GM18520 (cell line): ENCODE data around the gene LRRC36.

Source experiments
- ATAC-seq: cut with Tn5 transposase; IDR thresholded peaks from one replicate; pipeline ENCODE4 v1.9.1; 2021; ENCODE audit not compliant: unreplicated experiment

Gene LRRC36, protein sequence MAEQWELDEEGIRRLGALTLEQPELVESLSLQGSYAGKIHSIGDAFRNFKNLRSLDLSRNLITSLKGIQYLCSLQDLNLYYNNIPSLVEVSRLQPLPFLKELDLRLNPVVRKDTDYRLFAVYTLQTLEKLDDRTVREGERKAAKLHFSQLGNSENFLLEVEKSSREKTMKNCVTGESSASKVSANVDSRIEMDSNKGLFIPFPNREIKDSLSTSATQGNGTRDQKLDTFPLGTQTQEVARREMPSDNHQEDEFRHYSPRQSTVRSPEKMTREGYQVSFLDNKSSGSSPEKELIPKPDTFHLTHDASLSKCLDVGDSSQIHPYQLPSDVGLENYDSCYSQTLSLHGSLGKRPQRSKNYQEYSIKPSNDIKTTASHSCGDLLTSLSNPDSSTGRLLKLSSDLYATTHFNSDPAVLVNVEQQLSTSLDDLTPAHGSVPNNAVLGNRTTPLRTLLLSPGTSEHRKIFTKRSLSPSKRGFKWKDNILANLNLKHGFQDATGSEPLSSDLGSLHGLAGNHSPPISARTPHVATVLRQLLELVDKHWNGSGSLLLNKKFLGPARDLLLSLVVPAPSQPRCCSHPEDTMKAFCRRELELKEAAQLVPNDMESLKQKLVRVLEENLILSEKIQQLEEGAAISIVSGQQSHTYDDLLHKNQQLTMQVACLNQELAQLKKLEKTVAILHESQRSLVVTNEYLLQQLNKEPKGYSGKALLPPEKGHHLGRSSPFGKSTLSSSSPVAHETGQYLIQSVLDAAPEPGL

DNA sequence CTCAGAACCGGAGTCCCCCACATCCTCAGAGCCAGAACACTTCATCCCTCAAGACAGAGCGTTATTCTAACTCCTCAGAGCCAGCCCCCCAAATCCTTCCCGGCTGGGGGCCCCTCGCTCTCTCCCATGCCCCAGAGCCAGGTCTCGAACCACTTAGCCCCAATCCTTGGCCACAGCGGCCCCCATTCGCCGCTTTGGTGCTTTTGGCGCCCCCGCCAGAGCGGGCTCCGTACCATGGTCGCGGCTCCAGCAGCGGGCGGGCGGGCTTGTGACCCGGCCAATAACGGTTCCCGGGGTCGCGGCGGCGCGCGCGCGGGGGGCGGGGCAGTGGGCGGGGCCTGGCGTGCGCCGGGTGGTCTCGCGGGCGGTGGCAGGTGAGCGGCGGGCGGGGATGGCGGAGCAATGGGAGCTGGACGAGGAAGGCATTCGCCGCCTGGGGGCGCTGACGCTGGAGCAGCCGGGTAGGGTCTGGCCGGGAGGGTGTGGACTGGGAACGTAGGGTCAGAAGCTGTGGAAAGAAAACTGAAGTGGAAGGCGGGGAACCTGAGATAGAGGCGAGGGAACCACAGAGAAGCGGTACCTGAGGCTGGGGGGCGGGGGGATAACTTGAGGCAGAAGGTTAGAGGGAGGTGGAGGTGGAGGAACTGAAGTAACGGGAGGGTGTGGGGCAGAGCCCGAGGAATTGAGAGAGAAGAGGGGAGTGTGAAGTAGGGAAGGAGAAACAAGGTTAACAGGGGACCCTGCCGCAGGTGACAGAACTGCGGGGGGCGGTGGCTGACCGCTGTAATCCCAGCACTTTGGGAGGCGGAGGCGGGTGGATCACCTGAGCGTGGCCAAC, at the start of gene LRRC36, which contains the start of gene KCTD19:
Gene LRRC36 (plus strand): TSS at position 344 of the 838 bp plus-strand sequence. CDS start 48 bp downstream, at position 392.
Gene KCTD19 (minus strand): TSS at position 270 of the 838 bp plus-strand sequence. CDS start 34 bp downstream, at position 236.
- no peak for ATAC-seq

DNA sequence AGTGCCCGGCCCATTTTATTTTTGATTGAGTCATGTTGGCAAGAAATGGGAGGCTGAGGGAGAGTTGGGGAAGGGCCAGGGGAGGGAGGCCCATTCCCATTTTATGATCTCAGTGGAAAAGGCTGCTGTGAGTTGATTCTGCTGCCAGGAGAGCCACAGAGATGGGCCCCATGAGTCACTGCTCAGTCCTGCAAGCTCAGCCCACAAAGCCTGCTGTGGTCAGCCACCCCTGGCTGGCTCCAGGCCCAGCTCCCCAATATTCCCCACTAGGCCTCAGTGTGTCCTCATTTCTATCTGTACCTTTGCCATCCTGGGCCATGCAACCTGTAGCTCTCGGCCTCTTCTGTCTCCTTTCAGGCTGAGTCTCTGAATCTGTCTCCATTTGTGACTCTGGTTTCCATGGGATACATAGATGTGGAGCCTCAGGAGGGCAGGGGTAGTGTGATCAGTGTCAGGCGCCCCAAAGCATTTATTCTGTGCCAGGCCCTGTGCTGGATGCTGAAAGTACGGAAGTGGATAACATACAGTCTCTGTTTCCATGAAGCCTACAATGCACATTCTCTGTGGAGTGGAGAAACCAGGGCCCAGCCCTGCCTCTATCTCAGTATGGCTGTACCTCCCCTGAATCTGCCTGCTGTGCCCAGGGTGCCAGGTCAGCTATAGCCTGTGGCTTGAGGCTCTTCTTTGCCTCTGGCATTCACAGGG, 49.2 kb upstream of the LRRC36 start:
- ATAC-seq, result no peak

DNA sequence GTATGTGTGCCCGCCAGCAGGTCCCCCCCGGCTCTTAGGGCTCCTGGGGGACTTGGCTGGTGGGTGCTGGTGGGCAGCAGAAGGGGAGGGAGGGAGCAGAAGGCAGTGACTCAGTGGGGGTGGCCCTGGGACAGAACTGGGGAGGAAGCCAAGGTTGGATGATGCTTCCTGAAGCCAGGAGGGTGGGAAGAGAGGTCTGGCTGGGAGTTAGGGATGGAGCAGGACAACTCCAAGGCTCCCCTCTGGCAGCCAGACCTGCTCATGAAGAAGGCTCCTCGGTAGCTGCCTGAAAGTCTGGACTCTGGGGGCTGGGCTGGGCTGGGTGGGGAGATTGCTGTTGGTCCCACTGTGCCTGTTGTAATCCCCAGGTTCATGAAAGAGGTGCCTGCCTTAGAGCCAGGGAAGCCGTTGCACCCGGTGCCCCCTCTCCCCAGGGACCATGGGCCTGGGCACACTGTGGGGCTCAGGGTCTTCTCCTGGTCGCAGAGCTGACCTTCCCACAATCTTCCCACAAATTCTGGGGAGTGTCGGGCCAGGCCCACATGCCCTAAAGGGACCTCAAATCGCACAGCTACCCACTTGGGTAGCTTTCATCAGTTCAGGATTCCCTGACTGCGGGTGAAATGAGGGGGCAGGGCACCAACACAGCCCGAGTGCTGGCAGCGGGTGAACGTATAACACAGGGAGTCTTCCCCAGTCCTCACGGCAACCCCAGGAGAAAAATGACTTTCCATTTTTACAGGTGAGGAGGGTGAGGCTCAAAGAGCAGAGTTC, 48.4 kb upstream of the LRRC36 start:
- ATAC-seq, result no peak

DNA sequence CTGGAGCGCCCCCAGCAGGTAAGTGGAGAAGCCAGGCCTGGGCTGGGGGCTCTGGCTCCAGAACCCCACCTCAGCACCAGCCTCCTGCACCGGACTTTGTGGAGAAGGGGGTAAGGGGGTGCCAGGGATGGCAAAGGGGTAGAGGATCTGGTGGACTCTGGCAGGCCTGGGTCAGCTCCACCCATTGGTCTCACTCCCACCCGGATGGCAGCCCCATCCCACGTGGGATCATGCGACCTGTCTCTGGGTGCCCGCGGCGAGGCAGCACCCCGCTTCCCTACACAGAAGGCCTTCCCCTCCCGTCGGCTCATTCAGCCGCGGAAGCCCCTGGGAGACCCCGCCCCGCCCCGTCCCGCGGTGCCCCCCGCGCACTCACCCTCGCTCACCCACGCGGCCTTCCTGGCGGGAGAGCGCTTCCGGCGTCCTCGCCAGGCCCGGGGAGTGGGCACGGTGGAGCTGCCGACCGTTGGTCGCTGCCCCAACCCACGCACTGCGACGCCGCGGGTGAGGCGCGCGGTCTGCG, 47.8 kb upstream of the LRRC36 start:
- no peak for ATAC-seq

DNA sequence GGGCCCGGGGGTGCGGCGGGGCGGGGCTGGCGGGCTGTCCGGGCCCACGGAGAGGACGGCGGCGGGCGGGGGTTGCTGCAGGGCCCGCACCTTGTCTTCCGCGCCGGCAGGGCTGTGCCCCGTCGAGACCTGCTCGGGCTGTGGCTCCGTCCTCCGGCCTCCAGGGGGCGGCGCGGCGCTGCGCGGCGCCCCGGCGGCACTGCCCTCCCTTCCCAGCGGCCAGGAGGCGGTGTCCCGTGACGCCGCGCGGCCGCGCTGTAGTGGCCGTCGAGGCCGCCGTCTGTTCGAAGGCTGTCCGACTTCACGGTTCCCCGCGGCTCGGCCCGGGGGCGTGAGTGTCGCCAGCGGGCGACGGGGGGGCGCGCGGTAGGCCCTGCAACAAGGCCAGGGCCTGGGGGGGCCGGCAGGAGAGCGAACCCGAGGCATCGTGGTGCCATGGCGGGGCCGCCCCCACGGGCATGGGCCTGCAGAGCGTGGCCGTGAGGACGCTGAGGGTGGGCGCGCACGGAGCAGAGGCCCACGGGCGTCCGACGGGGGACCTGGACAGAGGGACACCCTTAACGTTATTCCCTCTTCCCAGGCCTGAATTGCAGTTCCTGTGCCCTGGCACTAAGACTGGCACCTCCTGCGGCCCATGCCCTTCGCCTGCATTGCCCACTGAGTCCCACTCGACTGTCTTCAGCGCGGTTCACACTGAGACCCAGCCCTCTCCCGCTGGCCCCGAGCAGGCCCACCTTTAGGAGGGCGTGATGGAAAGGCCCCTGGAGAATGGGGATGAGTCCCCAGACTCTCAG, 47.1 kb upstream of the LRRC36 start, which contains the start of gene PLEKHG4:
Gene PLEKHG4 (plus strand): TSS at position 237 of the 794 bp plus-strand sequence. CDS start 513 bp downstream, at position 750.
- ATAC-seq, result no peak

DNA sequence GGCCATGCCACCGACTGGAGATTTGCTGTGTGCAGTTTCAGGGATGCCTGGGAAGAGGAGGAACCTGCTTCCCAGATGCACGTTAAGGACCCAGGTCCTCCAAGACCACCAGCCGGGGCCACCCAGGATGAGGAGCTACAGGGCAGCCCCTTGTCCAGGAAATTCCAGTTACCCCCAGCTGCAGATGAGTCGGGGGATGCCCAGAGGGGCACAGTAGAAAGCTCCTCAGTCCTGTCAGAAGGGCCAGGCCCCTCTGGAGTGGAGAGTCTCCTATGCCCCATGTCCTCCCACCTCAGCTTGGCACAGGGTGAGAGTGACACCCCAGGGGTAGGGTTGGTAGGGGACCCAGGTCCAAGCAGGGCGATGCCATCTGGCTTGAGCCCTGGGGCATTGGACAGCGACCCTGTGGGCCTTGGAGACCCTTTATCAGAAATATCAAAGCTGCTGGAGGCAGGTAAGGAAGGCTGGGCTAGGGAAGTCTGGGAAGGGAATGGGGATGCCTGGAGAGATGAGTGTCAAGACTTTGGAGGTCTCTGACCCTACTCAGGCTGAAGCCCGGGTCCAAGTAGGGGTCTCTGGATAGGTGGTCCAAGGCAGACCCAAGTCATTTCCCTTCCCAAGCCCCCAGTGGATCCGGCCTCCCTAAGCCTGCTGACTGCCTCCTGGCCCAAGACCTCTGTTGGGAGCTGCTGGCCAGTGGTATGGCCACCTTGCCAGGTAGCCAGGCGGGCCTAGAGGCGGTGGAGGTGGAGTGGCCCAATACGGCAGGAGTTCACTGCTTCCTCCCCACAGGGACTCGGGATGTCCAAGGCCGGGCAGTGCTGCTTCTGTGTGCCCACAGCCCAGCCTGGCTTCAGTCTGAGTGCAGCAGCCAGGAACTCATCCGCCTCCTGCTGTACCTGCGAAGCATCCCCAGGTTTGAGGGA, 46.3 kb upstream of the LRRC36 start:
- ATAC-seq, result no peak

DNA sequence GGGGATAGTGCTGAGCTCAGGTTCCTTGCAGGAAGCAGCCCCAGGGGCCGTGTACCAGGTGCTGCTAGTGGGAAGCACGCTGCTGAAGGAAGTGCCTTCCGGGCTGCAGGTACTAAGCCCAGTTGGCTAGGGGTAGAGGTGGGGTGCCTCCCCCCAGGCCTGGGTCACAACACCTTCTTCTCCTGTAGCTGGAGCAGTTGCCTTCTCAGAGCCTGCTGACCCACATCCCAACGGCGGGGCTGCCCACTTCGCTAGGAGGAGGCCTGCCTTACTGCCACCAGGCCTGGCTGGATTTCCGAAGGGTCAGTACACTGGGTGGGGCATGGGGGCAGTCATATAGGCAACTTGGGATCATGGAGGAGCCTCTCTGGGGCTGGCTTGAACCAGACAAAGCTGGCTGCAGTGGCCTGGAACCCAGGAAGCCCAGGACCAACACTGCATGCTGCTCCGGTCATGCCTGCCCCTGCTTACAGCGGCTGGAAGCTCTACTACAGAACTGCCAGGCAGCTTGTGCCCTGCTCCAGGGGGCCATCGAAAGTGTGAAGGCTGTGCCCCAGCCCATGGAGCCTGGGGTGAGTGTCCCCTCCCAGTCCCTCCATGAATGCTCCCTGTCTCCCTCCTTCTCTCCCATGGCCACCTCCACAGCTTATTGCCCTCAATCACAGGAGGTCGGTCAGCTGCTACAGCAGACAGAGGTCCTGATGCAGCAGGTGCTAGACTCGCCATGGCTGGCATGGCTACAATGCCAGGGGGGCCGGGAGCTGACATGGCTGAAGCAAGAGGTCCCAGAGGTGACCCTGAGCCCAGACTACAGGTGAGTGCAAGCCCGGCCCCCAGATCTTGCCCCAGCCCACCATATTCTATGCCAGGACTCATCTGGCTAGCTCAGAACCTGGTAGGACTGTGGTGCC, 44.8 kb upstream of the LRRC36 start:
- no peak for ATAC-seq

DNA sequence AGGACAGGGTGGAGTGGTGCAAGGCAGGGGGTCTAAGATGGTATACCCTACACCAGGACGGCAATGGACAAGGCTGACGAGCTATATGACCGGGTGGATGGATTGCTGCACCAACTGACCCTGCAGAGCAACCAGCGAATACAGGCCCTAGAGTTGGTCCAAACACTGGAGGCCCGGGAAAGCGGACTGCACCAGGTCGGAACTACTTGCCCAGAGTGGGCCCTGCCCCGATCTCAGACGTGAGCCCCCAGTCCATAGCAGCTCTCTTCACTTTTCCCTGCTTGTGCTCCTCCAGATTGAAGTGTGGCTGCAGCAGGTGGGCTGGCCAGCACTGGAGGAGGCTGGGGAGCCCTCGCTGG, 44.2 kb upstream of the LRRC36 start:
- no peak for ATAC-seq

DNA sequence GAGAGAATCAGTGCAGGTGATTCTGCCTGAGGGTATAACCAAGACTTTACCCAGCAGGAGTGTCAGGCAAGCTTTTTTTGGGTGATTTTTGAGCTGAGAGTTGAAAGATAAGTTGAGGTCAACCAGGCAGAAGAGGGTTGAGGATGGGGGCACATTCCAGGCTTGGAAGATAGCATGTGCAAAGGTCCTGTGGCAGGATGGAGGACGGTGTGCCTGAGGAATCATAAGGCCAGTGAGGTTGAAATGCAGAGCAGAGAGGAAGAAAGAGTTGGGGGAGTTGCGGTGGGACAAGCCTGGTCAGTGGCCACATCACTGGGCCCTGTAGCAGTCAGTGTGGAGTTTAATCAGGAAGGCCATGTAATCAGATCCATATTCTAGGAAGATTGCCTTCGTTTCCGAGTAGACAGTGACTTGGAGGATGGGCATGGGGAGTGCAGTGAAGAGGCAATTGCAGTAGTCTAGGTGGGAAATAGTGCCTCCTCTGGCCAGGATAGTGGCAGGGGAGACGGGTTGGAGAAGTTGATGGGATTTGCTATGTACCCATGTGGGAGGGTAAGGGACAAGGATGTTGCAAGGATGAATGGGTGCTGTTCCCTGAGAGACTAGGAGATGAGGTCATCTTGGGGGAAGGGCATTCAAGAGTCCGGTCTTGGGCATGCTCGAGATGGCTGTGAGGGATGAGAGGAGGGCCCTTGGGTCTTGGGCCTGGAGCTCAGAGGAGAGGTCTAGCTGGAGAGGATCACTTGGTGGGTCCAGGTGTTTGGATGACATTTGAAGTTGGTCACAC, 43.4 kb upstream of the LRRC36 start:
- no peak for ATAC-seq

DNA sequence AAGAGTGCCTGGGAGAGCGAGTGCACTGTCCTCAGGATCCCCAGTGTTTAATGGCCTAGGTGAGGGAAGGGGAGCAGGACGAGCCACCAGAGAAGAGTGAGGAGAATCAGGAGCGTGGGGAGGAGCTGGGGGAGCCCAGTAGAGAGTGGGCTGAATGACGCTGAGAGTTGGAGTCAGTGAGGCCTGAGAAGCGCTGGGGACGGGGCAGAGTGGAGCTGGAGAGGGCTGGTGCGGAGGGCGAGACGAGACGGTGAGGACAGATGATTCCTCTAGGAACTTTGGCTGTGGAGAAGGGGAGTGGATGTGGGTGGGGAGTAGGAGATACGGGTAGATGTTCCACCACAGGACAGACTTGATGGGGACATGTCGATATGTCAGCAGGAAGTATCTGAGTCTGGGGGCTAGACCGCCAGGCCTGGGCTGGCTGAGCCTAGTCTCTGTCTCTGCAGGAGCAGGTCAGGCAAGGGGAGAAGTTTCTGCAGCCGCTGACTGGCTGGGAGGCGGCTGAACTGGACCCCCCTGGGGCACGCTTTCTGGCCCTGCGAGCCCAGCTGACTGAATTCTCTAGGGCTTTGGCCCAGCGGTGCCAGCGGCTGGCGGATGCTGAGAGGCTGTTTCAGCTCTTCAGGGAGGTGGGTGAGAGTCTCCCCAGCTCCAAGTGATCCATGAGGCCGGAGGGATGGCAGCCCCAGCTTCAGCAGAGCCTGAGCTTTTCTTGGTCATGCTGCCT, 42.6 kb upstream of the LRRC36 start:
- ATAC-seq, result no peak

DNA sequence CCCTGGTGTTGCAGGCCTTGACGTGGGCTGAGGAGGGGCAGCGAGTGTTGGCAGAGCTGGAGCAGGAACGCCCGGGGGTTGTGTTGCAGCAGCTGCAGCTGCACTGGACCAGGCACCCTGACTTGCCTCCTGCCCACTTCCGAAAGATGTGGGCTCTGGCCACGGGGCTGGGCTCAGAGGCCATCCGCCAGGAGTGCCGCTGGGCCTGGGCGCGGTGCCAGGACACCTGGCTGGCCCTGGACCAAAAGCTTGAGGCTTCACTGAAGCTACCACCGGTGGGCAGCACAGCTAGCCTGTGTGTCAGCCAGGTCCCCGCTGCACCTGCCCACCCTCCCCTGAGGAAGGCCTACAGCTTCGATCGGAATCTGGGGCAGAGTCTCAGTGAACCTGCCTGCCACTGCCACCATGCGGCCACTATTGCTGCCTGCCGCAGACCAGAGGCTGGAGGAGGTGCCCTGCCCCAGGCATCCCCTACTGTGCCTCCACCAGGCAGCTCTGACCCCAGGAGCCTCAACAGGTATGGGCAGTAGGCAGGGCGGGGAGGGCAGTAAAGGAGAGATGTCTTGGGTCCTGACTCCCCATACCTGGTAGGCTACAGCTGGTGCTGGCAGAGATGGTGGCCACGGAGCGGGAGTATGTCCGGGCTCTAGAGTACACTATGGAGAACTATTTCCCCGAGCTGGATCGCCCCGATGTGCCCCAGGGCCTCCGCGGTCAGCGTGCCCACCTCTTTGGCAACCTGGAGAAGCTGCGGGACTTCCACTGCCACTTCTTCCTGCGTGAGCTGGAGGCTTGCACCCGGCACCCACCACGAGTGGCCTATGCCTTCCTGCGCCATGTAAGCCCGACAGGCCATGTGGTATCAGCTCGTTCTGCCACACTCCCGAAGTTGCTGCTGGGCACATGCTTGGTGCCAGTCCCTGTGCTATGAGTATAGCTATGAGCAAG, 41.6 kb upstream of the LRRC36 start:
- ATAC-seq, result no peak

DNA sequence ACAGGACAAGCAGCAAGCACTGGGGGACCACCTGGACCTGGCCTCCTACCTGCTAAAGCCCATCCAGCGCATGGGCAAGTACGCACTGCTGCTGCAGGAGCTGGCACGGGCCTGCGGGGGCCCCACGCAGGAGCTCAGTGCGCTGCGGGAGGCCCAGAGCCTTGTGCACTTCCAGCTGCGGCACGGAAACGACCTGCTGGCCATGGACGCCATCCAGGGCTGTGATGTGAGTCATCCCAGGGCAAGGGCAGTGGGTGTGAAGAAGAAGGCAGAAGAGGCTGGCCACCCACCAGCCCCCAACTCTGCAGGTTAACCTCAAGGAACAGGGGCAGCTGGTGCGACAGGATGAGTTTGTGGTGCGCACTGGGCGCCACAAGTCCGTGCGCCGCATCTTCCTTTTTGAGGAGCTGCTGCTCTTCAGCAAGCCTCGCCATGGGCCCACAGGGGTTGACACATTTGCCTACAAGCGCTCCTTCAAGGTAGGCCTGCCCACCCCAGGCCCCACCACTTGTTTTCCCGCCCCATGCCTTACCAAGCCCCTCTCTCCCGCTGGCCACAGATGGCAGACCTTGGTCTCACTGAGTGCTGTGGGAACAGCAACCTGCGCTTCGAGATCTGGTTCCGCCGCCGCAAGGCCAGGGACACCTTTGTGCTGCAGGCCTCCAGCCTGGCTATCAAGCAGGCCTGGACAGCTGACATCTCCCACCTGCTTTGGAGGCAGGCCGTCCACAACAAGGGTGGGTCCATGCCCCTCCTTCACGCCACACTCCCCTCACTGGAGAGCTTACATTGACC, 40.0 kb upstream of the LRRC36 start:
- ATAC-seq, result no peak

DNA sequence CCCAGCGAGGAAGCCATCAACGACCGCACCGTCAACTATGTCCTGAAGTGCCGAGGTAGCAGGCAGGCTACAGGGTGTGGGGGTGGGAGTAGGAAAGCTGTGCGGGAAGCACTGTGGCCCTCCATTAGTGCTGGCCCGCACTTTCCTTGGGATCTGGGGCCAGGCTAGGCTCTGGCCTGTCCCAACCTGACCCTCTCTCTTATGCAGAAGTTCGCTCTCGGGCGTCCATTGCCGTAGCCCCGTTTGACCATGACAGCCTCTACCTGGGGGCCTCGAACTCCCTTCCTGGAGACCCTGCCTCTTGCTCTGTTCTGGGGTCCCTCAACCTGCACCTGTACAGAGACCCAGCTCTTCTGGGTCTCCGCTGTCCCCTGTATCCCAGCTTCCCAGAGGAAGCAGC, 38.7 kb upstream of the LRRC36 start:
- no peak for ATAC-seq
